Gastroesophageal sphincter (tissue), 3 donors: Measurements from ENCODE around the gene ELL.

Experiments used
- POLR2AphosphoS5 ChIP-seq: sonication (generic); formaldehyde crosslinking; IDR thresholded peaks from one replicate; pipeline ENCODE4 v1.6.1; 2017; ENCODE audit warnings: antibody characterized with exemption
- TF ChIP-seq, protein P1 (sequence below), 4 experiments: fragments of 200-600 bp in 2 of 4; fragments of 450-650 bp in 2 of 4; sonication (generic) in 1 of 4; IDR thresholded peaks; one replicate each; pipeline ENCODE4 v1.5.1; 2017 to 2019; ENCODE audit warnings: antibody characterized with exemption in 4 of 4, mild to moderate bottlenecking in 2 of 4, moderate library complexity in 2 of 4

- TF ChIP-seq, protein P1, sequence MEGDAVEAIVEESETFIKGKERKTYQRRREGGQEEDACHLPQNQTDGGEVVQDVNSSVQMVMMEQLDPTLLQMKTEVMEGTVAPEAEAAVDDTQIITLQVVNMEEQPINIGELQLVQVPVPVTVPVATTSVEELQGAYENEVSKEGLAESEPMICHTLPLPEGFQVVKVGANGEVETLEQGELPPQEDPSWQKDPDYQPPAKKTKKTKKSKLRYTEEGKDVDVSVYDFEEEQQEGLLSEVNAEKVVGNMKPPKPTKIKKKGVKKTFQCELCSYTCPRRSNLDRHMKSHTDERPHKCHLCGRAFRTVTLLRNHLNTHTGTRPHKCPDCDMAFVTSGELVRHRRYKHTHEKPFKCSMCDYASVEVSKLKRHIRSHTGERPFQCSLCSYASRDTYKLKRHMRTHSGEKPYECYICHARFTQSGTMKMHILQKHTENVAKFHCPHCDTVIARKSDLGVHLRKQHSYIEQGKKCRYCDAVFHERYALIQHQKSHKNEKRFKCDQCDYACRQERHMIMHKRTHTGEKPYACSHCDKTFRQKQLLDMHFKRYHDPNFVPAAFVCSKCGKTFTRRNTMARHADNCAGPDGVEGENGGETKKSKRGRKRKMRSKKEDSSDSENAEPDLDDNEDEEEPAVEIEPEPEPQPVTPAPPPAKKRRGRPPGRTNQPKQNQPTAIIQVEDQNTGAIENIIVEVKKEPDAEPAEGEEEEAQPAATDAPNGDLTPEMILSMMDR (IDR thresholded peaks at IDR 0.05) = no peak
- no peak for TF ChIP-seq POLR2AphosphoS5
These were observed 115.1 kb downstream of the ELL start for GRCh38 chr19:18406749-18407148.
